ENCODE data around the gene ZDBF2.
"Not testable (repeated sequence)": the region's sequence is repeated elsewhere in the genome, so short reads cannot be mapped to it uniquely, and the experiment has no call there.

Gene ZDBF2

GRCh38 chr2:206349375-206349774 is 74.9 kb downstream of the ZDBF2 start:
- H3K4me3 ChIP-seq (ENCODE audit: low read depth in 1 of 2, low read length in 1 of 2): no peak overlapping the region
- no peaks in the 10 kb centered on the region for H3K36me3 ChIP-seq
- no peaks in the 10 kb centered on the region for H3K9me3 ChIP-seq
- no peak overlapping the region for H3K27ac ChIP-seq
- no peaks in the 10 kb centered on the region for H3K27me3 ChIP-seq
- H3K4me1 ChIP-seq (ENCODE audit: control insufficient read depth in 1 of 2, insufficient read depth in 1 of 2, low read depth in 1 of 2, low read length in 1 of 2): no peaks in the 10 kb centered on the region
- TF ChIP-seq, protein P1, sequence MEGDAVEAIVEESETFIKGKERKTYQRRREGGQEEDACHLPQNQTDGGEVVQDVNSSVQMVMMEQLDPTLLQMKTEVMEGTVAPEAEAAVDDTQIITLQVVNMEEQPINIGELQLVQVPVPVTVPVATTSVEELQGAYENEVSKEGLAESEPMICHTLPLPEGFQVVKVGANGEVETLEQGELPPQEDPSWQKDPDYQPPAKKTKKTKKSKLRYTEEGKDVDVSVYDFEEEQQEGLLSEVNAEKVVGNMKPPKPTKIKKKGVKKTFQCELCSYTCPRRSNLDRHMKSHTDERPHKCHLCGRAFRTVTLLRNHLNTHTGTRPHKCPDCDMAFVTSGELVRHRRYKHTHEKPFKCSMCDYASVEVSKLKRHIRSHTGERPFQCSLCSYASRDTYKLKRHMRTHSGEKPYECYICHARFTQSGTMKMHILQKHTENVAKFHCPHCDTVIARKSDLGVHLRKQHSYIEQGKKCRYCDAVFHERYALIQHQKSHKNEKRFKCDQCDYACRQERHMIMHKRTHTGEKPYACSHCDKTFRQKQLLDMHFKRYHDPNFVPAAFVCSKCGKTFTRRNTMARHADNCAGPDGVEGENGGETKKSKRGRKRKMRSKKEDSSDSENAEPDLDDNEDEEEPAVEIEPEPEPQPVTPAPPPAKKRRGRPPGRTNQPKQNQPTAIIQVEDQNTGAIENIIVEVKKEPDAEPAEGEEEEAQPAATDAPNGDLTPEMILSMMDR (IDR thresholded peaks at IDR 0.05): no peak

- Histone ChIP-seq H3K4me1 (ENCODE audit: control insufficient read depth in 1 of 2, insufficient read depth in 1 of 2, low read depth in 1 of 2, low read length in 1 of 2) (no peaks in the 10 kb centered on the region), H3K27me3 (no peaks in the 10 kb centered on the region), H3K4me3 (ENCODE audit: low read depth in 1 of 2, low read length in 1 of 2) (no peak overlapping the region), H3K9me3 (no peaks in the 10 kb centered on the region), H3K27ac (no peak overlapping the region), H3K36me3 (no peaks in the 10 kb centered on the region)
- TF ChIP-seq, protein P1 (IDR thresholded peaks at IDR 0.05): no peak
Observed at GRCh38 chr2:206352571-206352970, 78.1 kb downstream of the ZDBF2 start.

DNA sequence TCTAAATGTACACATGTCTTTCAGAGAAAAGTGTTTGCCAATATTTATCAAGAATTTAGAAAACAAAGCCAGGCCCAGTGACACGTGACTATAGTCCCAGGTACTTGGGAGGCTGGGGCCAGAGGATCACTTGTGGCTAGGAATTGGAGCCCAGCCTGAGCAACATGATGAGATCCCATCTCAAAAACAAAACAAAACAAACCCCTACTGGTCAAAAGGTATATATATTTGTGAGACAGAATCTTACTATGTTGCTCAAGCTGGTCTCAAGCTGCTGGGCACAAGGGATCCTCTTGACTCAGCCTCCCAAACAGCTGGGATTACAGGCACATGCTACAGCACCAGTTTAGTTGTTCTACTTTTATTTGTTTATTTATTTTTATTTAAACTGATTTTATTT is 79.2 kb downstream of the ZDBF2 start:
- H3K4me3 ChIP-seq (ENCODE audit: low read depth in 1 of 2, low read length in 1 of 2): no peak overlapping the region
- TF ChIP-seq, protein P1 (IDR thresholded peaks at IDR 0.05): no peak
- no peaks in the 10 kb centered on the region for H3K9me3 ChIP-seq
- no peaks in the 10 kb centered on the region for H3K4me1 ChIP-seq (ENCODE audit: control insufficient read depth in 1 of 2, insufficient read depth in 1 of 2, low read depth in 1 of 2, low read length in 1 of 2)
- no peak overlapping the region for H3K27ac ChIP-seq
- no peaks in the 10 kb centered on the region for H3K36me3 ChIP-seq
- H3K27me3 ChIP-seq: no peaks in the 10 kb centered on the region

- TF ChIP-seq, protein P1 (IDR thresholded peaks at IDR 0.05): no peak
- Histone ChIP-seq H3K36me3 (no peaks in the 10 kb centered on the region), H3K9me3 (no peaks in the 10 kb centered on the region)
Observed at GRCh38 chr2:206354129-206354528, 79.7 kb downstream of the ZDBF2 start.

GRCh38 chr2:206356840-206357239 is 82.4 kb downstream of the ZDBF2 start:
- H3K27ac ChIP-seq; H3K36me3 ChIP-seq; H3K27me3 ChIP-seq; H3K4me3 ChIP-seq (ENCODE audit: low read depth in 1 of 2, low read length in 1 of 2); H3K4me1 ChIP-seq (ENCODE audit: control insufficient read depth in 1 of 2, insufficient read depth in 1 of 2, low read depth in 1 of 2, low read length in 1 of 2); H3K9me3 ChIP-seq: not testable (repeated sequence)

More at GRCh38 chr2:206354129-206354528, 79.7 kb downstream of the ZDBF2 start:
- Histone ChIP-seq H3K27ac (no peak overlapping the region), H3K4me3 (ENCODE audit: low read depth in 1 of 2, low read length in 1 of 2) (no peak overlapping the region), H3K27me3 (no peaks in the 10 kb centered on the region), H3K4me1 (ENCODE audit: control insufficient read depth in 1 of 2, insufficient read depth in 1 of 2, low read depth in 1 of 2, low read length in 1 of 2) (no peaks in the 10 kb centered on the region)

DNA sequence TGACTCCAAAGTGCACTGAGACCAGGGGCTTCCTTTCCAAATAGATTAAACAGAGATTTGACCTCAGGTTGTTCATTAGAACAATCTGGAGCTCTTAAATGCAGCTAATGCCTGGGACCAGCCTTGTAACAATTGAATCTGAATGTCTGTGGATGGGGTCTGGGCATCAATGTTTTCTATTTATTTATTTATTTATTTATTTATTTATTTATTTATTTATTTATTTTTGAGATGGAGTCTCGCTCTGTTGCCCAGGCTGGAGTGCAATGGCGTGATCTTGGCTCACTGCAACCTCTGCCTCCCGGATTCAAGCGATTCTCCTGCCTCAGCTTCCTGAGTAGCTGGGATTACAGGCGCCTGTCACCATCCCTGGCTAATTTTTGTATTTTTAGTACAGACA is 86.4 kb downstream of the ZDBF2 start:
- not testable (repeated sequence) for H3K36me3 ChIP-seq; H3K4me3 ChIP-seq (ENCODE audit: low read depth in 1 of 2, low read length in 1 of 2); H3K27ac ChIP-seq; H3K27me3 ChIP-seq; H3K9me3 ChIP-seq; H3K4me1 ChIP-seq (ENCODE audit: control insufficient read depth in 1 of 2, insufficient read depth in 1 of 2, low read depth in 1 of 2, low read length in 1 of 2)
